H9 (cell line): ENCODE data around the gene FHIT. TPM values are rescaled to one million over a fixed set of nuclear protein-coding genes. Genes with fewer than 3 reads are reported as not detected.

Source experiments
- DNase-seq: peaks from one replicate; pipeline ENCODE4 v3.0.0-alpha.2; 2017
- H2AFZ ChIP-seq: one replicate; pipeline ENCODE4 v1.6.1; 2013; ENCODE audit warnings: mild to moderate bottlenecking, low read length, control low read depth, moderate library complexity
- H2AK5ac ChIP-seq: 2 replicates; pipeline ENCODE4 v1.6.1; 2013; ENCODE audit warnings: low read length, control low read depth, mixed read lengths; ENCODE audit not compliant: insufficient read length
- H2BK120ac ChIP-seq: one replicate; pipeline ENCODE4 v1.6.1; 2013; ENCODE audit warnings: low read depth, mild to moderate bottlenecking, low read length, control low read depth, inconsistent platforms; ENCODE audit not compliant: poor library complexity, severe bottlenecking
- H2BK12ac ChIP-seq: 2 replicates; pipeline ENCODE4 v1.6.1; 2013; ENCODE audit warnings: low read length, control low read depth, mixed read lengths, low read depth; ENCODE audit not compliant: insufficient read length
- H2BK15ac ChIP-seq: 2 replicates; pipeline ENCODE4 v1.6.1; 2013; ENCODE audit warnings: low read depth, low read length, control low read depth
- H2BK20ac ChIP-seq: one replicate; pipeline ENCODE4 v1.6.1; 2013; ENCODE audit warnings: low read depth, mild to moderate bottlenecking, low read length, control low read depth, inconsistent platforms; ENCODE audit not compliant: poor library complexity, severe bottlenecking
- H2BK5ac ChIP-seq: 2 replicates; pipeline ENCODE4 v1.6.1; 2013; ENCODE audit warnings: low read length, control low read depth, mixed read lengths; ENCODE audit not compliant: insufficient read length
- H3K14ac ChIP-seq: 2 replicates; pipeline ENCODE4 v1.6.1; 2013; ENCODE audit warnings: low read length, control low read depth; ENCODE audit not compliant: insufficient read depth
- H3K18ac ChIP-seq: 2 replicates; pipeline ENCODE4 v1.6.1; 2013; ENCODE audit warnings: low read depth, mild to moderate bottlenecking, mixed read lengths, low read length, control low read depth; ENCODE audit not compliant: insufficient read length
- H3K23ac ChIP-seq: 2 replicates; pipeline ENCODE4 v1.6.1; 2013; ENCODE audit warnings: low read length, control low read depth, mixed read lengths, low read depth; ENCODE audit not compliant: insufficient read length
- H3K23me2 ChIP-seq: 2 replicates; pipeline ENCODE4 v1.6.1; 2013; ENCODE audit warnings: low read depth, mild to moderate bottlenecking, mixed read lengths, low read length, control low read depth; ENCODE audit not compliant: insufficient read length, poor library complexity, severe bottlenecking
- H3K27ac ChIP-seq: 2 replicates; pipeline ENCODE4 v1.5.1; 2013; ENCODE audit warnings: low read length, control low read depth, mixed read lengths, low read depth; ENCODE audit not compliant: insufficient read length
- H3K27me3 ChIP-seq: 2 replicates; pipeline ENCODE4 v1.6.1; 2013; ENCODE audit warnings: low read length, control low read depth, inconsistent platforms; ENCODE audit not compliant: insufficient read depth
- H3K4ac ChIP-seq: 2 replicates; pipeline ENCODE4 v1.6.1; 2013; ENCODE audit warnings: low read depth, mild to moderate bottlenecking, control low read depth, inconsistent platforms, low read length, moderate library complexity
- H3K4me1 ChIP-seq: 2 replicates; pipeline ENCODE4 v1.6.1; 2013; ENCODE audit warnings: low read length, control low read depth, inconsistent platforms; ENCODE audit not compliant: insufficient read depth
- H3K4me2 ChIP-seq: 2 replicates; pipeline ENCODE4 v1.6.1; 2013; ENCODE audit warnings: low read length, control low read depth, mixed read lengths; ENCODE audit not compliant: insufficient read length, insufficient read depth
- H3K56ac ChIP-seq: 2 replicates; pipeline ENCODE4 v1.6.1; 2013; ENCODE audit warnings: low read depth, mild to moderate bottlenecking, mixed read lengths, low read length, control low read depth; ENCODE audit not compliant: insufficient read length
- H3K79me1 ChIP-seq: 2 replicates; pipeline ENCODE4 v1.6.1; 2013; ENCODE audit warnings: low read depth, mild to moderate bottlenecking, moderate library complexity, low read length, control low read depth, inconsistent platforms; ENCODE audit not compliant: insufficient read depth, poor library complexity, severe bottlenecking
- H3K79me2 ChIP-seq: 2 replicates; pipeline ENCODE4 v1.6.1; 2013; ENCODE audit warnings: low read length, control low read depth, inconsistent platforms; ENCODE audit not compliant: insufficient read depth
- H3K9ac ChIP-seq: 2 replicates; pipeline ENCODE4 v1.6.1; 2013; ENCODE audit warnings: low read length, control low read depth, mixed read lengths; ENCODE audit not compliant: insufficient read length; ENCODE audit errors: extremely low read depth
- H3K9me3 ChIP-seq: one replicate; pipeline ENCODE4 v1.6.1; 2013; ENCODE audit warnings: low read depth, low read length, inconsistent platforms; ENCODE audit not compliant: control insufficient read depth
- H3T11ph ChIP-seq: one replicate; pipeline ENCODE4 v1.6.1; 2013; ENCODE audit warnings: mild to moderate bottlenecking, low read length, control low read depth, inconsistent platforms
- H4K20me1 ChIP-seq: one replicate; pipeline ENCODE4 v1.6.1; 2013; ENCODE audit not compliant: control insufficient read depth, insufficient read length, insufficient read depth
- H4K5ac ChIP-seq: 2 replicates; pipeline ENCODE4 v1.6.1; 2013; ENCODE audit warnings: low read depth, mild to moderate bottlenecking, mixed read lengths, low read length, control low read depth; ENCODE audit not compliant: insufficient read length
- H4K8ac ChIP-seq: replicated peaks from 2 replicates; pipeline ENCODE4 v1.6.1; 2013; ENCODE audit warnings: low read length, control low read depth, mixed read lengths, low read depth; ENCODE audit not compliant: insufficient read length
- H4K91ac ChIP-seq: 2 replicates; pipeline ENCODE4 v1.6.1; 2013; ENCODE audit warnings: low read depth, mild to moderate bottlenecking, moderate library complexity, mixed read lengths, low read length, control low read depth; ENCODE audit not compliant: insufficient read length
- H3K27ac Mint-ChIP-seq, 3 experiments: 2 replicates in 2 of 3; 3 replicates in 1 of 3; pipeline ENCODE4 v1.8.0; 2020 to 2021; ENCODE audit warnings: mixed read lengths in 3 of 3, mild to moderate bottlenecking in 1 of 3, moderate library complexity in 1 of 3
- H3K27me3 Mint-ChIP-seq: 2 replicates; pipeline ENCODE4 v1.8.0; 2021; ENCODE audit warnings: low read depth, mild to moderate bottlenecking, moderate library complexity, mixed read lengths
- H3K36me3 Mint-ChIP-seq, 3 experiments: 2 replicates in 2 of 3; 3 replicates in 1 of 3; pipeline ENCODE4 v1.8.0; 2020 to 2021; ENCODE audit warnings: low read depth in 3 of 3, mixed read lengths in 3 of 3; ENCODE audit not compliant: insufficient read depth in 1 of 3
- H3K4me1 Mint-ChIP-seq, 2 experiments: 2 replicates each; pipeline ENCODE4 v1.8.0; 2020; ENCODE audit warnings: mixed read lengths in 2 of 2
- H3K4me3 Mint-ChIP-seq, 2 experiments: 2 replicates in 1 of 2; 3 replicates in 1 of 2; pipeline ENCODE4 v1.8.0; 2020 to 2021; ENCODE audit warnings: mild to moderate bottlenecking in 2 of 2, mixed read lengths in 2 of 2, moderate library complexity in 1 of 2
- H3K9me3 Mint-ChIP-seq, 2 experiments: 2 replicates in 1 of 2; 3 replicates in 1 of 2; pipeline ENCODE4 v1.8.0; 2020; ENCODE audit warnings: mild to moderate bottlenecking in 2 of 2, mixed read lengths in 2 of 2, moderate library complexity in 1 of 2
- CTCF ChIP-seq: fragments of 200-600 bp; sonication (generic); conservative IDR thresholded peaks from 3 replicates; pipeline ENCODE4 v1.8.0; 2021; ENCODE audit warnings: antibody characterized with exemption, mild to moderate bottlenecking
- WGBS: extraction: QIAGEN DNeasy Blood & Tissue Kit; methylation state at CpG from one replicate; pipeline ENCODE4 v1.1.7; 2013; ENCODE audit warnings: missing lambda C conversion rate, low lambda C conversion rate, mixed read lengths; ENCODE audit not compliant: insufficient read length; ENCODE audit errors: extremely low coverage; 5-methylcytosine and 5-hydroxymethylcytosine counted together
- total RNA-seq: library from RNA; stranded (reverse); gene quantifications from 2 replicates; pipeline ENCODE4 v1.2.1, GENCODE V29; 2021

Gene FHIT
- total RNA-seq, 1 experiment from 2014 or later: 3.0 TPM

- peaks cover 3% of the 10 kb centered on the region; the same call in 1 of the 2 replicates for H3K27me3 Mint-ChIP-seq
- no peaks in the 10 kb centered on the region for H3K9me3 Mint-ChIP-seq
- Histone ChIP-seq H2BK15ac (no peak overlapping the region), H2BK120ac (no peak overlapping the region), H3K9me3 (no peaks in the 10 kb centered on the region), H3K9ac (no peak overlapping the region), H3K4me1 (no peaks in the 10 kb centered on the region), H4K5ac (no peak overlapping the region), H3K56ac (no peak overlapping the region), H2BK5ac (no peak overlapping the region), H2AFZ (no peak overlapping the region), H3K27me3 (no peaks in the 10 kb centered on the region), H3K4ac (no peak overlapping the region), H3K18ac (no peak overlapping the region), H3K14ac (no peak overlapping the region), H4K91ac (no peak overlapping the region), H2AK5ac (no peak overlapping the region), H3K79me2 (no peaks in the 10 kb centered on the region), H3K27ac (no peak overlapping the region), H2BK12ac (no peak overlapping the region), H4K20me1 (no peaks in the 10 kb centered on the region), H2BK20ac (no peak overlapping the region), H3K79me1 (no peaks in the 10 kb centered on the region), H4K8ac (no peak overlapping the region), H3K23me2 (no peaks in the 10 kb centered on the region), H3K23ac (no peak overlapping the region), H3T11ph (no peak overlapping the region), H3K4me2 (no peak overlapping the region)
- DNase-seq: no peak
- no peaks in the 10 kb centered on the region for H3K36me3 Mint-ChIP-seq
- H3K4me3 Mint-ChIP-seq: no peak overlapping the region
- H3K27ac Mint-ChIP-seq: no peak overlapping the region
- TF ChIP-seq CTCF: no peak
- H3K4me1 Mint-ChIP-seq: 0 out of 4 replicates have a peak, but pooled peaks cover 0 to 2% of the 10 kb centered on the region in 2 experiments
- no CpG with 5 or more reads among the region's 6 CpGs for WGBS
These were observed 1124.5 kb downstream of the FHIT start for GRCh38 chr3:60126511-60127304.
